Left cardiac atrium (tissue), 4 donors: ENCODE results near the gene AKR7A2. TPM values are rescaled to one million over a fixed set of nuclear protein-coding genes. Genes with fewer than 3 reads are reported as not detected.

ENCODE experiments used
- ATAC-seq, 2 donors: fragments of 200-7000 bp; cut with Tn5 transposase; one replicate each; pipeline ENCODE4 v1.9.1; 2020; ENCODE audit warnings: mild to moderate bottlenecking in 2 of 2, moderate library complexity in 2 of 2
- DNase-seq: peaks from one replicate; pipeline ENCODE4 v3.0.0-alpha.2; 2020
- intact Hi-C, 2 donors: fragments of 100-400 bp; cut with DNase I; formaldehyde crosslinking; loops; one replicate each; pipeline versions ENCODE4 v1.14.1 to v1.15.1; 2022 to 2023
- total RNA-seq, 2 donors: library from RNA; stranded (reverse); fragmentation: NEBNext Ultra II Directional; extraction: Animal tissue kit (Norgen Biotek cat#: 25700); gene quantifications; one replicate each; pipeline ENCODE4 v1.2.1, GENCODE V29; 2021
- donor health status: DM: no; HTN: yes; CAD: no.
- donor health status: DM: no; HTN: yes; CAD: no; lungs with severe emphysema.
- donor health status: DM: yes; HTN: yes; CAD: no.
- donor health status: Dilated cardiomyopathy.

The AKR7A2 gene
- total RNA-seq, 2 donors from 2014 or later, result 31.3 to 32.9 TPM

- ATAC-seq, result no peak
- DNase-seq, result no peak
- intact Hi-C loops, result no loop called here
Measured at GRCh38 chr1:19329188-19329587, 17.2 kb upstream of the AKR7A2 start.

DNA sequence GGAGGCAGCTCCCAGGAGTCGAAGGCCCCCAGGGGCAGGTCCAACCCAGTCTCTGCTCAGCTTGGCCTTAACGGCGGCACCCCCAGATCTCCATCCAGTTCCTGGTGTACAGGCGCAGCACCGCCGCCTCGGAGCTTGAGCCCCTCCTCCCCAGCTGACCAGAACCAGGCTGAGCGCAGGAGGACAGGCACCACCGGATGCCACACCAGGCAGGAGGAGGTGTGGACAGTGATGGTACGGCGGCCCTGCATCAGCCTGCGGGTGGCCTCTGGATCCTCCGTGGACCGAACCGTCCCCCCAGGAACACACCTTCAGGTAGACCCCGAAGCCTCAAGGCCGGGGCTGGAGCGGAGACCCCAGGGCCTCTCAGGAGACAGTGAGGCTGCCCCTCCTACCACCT is 16.5 kb upstream of the AKR7A2 start:
- ATAC-seq (no peak), DNase-seq (no peak)
- intact Hi-C loops, result no loop called here

DNA sequence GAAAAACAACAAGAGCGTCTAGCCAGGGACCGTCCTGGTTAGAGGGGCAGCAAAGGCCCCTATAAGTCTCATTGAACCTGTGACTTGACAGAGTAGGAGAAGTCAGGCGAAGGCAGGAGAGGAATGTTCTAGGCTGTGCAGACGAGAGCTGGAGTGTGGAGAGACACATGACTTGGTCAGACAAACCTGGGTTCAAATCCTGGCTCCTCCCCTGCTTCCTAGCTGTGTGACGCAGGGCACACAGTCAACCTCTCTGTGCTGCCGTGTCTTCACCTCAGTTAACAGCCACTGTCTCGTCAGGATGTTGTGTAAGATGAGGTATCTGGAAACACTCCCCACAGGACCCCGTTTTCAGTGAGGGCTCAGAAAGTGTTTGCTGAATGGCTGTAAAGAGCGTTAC is 15.8 kb upstream of the AKR7A2 start:
- ATAC-seq, result no peak
- intact Hi-C loops, result no loop called here

GRCh38 chr1:19327301-19327700 is 15.4 kb upstream of the AKR7A2 start:
- no peak for DNase-seq
- intact Hi-C loops, result no loop called here
- no peak for ATAC-seq

More for the DNA sequence above, 15.8 kb upstream of the AKR7A2 start:
- no peak for DNase-seq

GRCh38 chr1:19326748-19327065 is 14.8 kb upstream of the AKR7A2 start:
- DNase-seq (no peak), ATAC-seq (no peak)
- intact Hi-C loops, result no loop called here

DNA sequence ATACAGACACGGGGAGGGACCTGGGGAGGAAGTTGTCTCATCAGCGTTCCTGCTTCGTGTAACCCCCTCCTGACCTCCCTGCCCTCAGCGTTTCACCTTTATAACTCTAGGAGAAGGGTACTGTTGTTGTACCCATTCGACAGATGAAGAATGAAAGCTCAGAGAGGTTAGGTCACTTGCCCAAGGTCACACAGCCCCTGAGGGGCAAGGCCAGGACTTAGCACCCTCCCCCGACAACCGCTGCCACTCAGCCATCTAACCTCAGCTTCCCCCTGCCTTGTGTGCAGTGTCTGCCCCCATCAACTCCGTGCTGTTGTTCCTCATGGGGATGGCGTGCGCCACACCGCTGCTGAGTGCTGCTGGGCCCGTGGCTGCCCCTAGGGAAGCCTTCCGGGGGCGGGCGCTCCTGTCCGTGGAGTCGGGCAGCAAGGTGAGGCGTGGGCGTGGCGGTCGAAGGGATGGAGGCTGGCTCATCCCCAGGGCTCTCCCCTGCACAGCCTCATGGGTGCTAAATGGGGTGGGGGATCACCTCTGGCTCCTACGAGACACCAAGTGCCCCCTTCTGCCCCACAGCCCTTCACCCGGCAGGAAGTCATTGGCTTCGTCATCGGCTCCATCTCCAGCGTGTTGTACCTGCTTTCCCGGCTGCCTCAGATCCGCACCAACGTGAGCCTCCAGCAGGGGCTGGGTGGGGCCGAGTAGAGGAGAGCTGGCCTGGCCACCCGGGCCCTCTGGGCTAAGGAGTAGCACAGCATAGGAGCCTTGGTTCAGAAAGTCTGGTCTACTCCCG is 14.2 kb upstream of the AKR7A2 start:
- intact Hi-C loops, result no loop called here
- no peak for DNase-seq
- ATAC-seq, result no peak

GRCh38 chr1:19325368-19325957 is 13.5 kb upstream of the AKR7A2 start:
- ATAC-seq, result no peak
- intact Hi-C loops, result no loop called here
- no peak for DNase-seq

DNA sequence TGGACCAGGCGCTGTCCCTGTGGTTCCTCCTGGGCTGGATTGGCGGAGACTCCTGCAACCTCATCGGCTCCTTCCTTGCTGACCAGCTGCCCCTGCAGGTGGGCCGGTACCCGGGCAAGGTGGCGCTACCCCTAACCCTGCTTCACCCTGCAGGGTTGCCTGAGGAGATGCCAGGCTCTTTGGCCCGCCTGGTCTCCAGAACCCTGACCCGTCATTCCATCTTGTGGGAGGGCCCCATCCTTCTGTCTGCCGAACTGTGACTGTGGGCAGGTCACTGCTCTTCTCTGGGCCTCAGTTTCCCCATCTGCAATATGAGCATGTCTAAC is 12.7 kb upstream of the AKR7A2 start:
- DNase-seq (no peak), ATAC-seq (no peak)
- intact Hi-C loops, result no loop called here

DNA sequence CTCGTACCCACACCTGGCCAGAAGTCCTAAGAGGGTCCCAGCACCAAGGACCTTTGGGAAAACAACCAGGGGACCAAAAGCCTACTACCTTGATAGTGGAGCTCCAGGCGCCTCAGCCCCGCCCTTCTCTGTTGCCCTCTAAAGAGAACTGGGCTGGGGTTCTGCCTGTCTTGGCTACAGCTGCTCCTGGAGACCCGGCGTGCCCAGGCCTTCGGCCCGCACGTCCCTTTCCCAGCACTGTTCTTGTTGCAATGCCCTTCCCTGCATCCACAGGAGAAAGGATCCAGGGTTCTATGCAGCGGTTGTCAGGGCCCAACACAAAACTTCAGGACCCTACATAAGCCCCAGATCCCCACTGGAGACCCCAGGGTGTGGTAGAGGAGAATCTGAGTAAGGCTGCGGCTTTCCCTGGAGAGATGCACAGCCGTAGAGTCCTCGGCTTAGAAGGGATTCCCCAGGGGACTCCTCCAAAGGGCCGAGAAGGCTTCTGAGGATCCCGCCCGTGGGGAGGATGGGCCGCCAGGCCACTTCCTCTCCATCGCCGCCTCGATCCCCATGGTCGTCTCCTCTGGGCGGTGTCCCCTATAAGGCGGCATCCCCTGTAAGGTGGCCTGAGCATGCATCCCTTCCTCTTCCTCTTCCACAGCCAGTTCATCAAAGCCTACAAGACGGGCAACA is 12.2 kb upstream of the AKR7A2 start:
- intact Hi-C loops, result no loop called here
- DNase-seq (no peak), ATAC-seq (no peak)

- DNase-seq (no peak), ATAC-seq (no peak)
- intact Hi-C loops, result no loop called here
Measured at GRCh38 chr1:19322481-19322880, 10.5 kb upstream of the AKR7A2 start.

DNA sequence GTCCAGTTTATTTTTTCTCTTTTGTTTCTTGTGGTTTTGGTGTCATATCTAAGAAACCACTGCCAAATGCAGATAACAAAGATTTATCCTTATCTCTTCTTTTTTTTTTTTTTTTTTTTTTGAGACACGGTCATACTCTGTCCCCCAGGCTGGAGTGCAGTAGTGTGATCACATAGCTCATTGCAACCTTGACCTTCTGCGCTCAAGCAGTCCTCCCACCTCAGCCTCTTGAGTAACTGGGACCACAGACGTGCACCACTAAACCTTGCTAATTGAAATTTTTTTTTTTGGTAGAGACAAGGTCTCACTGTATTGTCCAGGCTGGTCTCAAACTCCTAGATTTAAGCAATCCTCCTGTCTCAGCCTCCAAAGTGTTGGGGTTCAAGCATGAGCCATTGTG is 9.1 kb upstream of the AKR7A2 start:
- no peak for DNase-seq
- no peak for ATAC-seq
- intact Hi-C loops, result no loop called here

DNA sequence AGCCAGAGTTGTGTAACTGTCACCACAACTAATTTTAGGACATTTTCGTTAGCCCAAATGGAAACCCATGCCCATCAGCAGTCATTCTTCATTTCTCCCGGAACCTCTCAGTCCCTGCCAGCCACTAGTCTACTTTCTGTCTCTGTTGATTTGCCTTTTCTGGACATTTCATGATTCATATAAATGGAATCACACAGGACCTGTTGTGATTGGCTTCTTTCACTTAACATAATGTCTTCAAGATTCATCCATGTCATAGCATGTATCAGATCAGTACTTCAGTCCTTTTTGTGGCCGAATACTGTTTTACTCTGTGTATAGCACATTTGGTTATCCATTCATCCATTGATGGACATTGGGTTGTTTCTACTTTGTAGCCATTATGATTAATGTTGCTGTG is 7.3 kb upstream of the AKR7A2 start:
- intact Hi-C loops, result no loop called here
- ATAC-seq (no peak), DNase-seq (no peak)

- intact Hi-C loops, result no loop called here
- no peak for ATAC-seq
- DNase-seq, result no peak
Measured at GRCh38 chr1:19317126-19317910, 5.4 kb upstream of the AKR7A2 start.

DNA sequence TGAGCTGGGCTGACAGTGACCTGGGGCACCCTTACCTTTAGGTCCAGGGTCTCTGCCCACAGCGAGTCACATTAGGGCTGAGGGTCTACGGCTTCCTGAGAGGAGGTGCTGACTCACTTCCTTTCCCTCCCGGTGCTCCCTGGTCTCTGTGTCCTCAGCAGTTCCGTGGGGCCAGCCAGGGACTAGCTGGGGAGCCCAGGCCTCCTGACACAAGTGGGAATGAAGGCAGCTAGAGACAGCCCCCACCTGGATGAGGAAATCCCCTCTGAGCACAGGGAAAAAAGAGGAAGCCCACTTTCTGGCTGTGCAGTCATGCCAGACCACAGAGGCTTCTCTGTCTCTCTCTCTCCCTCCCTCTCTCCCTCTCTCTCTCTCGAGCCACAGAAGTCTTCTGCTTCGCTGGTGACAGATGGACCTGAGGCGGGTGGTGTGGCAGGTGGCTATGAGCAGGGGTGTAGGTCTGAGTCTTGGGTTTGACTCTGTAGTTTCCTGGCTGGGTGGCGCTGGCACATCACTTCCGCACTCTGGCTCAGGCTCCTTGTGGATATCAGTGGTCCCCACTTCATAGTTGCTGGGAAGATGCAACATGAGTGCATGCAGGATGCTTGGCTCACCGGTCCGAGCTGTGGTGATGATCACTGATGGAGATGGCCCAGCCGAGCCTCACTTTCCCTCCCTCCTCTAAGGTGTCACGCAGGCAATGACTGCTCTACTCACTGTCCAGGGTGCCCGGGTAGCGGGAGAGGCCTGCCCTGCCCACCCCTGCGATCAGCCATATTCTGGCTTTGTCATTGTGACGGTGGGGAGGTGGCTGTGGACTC is 3.6 kb upstream of the AKR7A2 start:
- DNase-seq (no peak), ATAC-seq (no peak)
- intact Hi-C loops, result no loop called here

- DNase-seq (no peak), ATAC-seq (no peak)
- intact Hi-C loops, result no loop called here
Measured at GRCh38 chr1:19313961-19314882, 2.3 kb upstream of the AKR7A2 start.

DNA sequence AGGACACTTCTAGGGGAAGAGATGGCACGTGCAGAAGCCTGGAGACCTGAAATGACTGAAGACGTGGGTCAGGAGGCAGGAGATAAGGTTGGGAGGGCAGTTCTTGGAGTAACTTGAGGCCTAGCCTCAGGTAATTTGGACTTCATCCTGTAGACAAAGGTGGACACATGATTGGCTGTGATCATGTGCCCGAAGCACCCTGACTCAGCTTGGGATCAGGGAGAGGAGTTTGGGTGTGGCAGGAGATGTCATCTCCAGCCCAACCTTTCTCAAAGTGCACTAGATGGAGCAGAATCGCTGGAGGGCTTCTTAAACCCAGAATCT is 1.7 kb upstream of the AKR7A2 start:
- intact Hi-C loops, result no loop called here
- DNase-seq (no peak), ATAC-seq (no peak)

GRCh38 chr1:19312782-19313635 is 1.1 kb upstream of the AKR7A2 start:
- ATAC-seq (no peak), DNase-seq (no peak)
- intact Hi-C loops, result no loop called here

DNA sequence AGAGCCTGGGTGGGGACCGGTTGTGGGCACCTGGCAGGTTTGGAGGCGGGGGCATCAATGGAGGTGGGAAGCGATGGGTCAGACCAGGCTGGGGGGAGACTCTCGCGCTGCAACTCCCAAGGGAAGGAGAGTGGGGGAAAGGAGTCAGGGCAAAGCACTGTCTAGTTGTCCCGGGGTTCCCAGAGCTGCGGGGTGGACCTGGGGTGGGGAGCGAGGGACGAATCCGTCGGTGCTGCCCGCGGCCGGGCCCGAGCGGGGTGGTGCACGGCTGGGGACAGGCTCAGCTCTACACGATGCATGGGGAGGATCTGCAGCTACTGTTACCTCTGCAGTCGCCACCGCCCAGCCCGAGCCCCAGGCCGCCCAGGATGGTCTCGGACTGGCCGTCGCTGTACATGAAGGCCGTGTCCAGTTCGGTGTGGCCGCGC is 427 bp downstream of the AKR7A2 start:
- DNase-seq (no peak), ATAC-seq (peak; percentile 25 to 27)
- intact Hi-C loops, result no loop called here
